Measurements from ENCODE around the gene DHODH.

GRCh38 chr16:72066747-72067146 lies 58.2 kb downstream of the DHODH start:
- no peak for TF ChIP-seq POLR2AphosphoS5 (IDR thresholded peaks at IDR 0.05)
- TF ChIP-seq, protein P1, sequence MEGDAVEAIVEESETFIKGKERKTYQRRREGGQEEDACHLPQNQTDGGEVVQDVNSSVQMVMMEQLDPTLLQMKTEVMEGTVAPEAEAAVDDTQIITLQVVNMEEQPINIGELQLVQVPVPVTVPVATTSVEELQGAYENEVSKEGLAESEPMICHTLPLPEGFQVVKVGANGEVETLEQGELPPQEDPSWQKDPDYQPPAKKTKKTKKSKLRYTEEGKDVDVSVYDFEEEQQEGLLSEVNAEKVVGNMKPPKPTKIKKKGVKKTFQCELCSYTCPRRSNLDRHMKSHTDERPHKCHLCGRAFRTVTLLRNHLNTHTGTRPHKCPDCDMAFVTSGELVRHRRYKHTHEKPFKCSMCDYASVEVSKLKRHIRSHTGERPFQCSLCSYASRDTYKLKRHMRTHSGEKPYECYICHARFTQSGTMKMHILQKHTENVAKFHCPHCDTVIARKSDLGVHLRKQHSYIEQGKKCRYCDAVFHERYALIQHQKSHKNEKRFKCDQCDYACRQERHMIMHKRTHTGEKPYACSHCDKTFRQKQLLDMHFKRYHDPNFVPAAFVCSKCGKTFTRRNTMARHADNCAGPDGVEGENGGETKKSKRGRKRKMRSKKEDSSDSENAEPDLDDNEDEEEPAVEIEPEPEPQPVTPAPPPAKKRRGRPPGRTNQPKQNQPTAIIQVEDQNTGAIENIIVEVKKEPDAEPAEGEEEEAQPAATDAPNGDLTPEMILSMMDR (IDR thresholded peaks at IDR 0.05), result peak in 3 of 4 experiments; percentile 22 to 43 (median 26)
- no peak for TF ChIP-seq EP300 (IDR thresholded peaks at IDR 0.05)
- TF ChIP-seq POLR2A (IDR thresholded peaks at IDR 0.05), result no peak

Data from gastroesophageal sphincter (tissue), 3 donors.